ENCODE data around the gene UGT2A3. TPM values are rescaled to one million over a fixed set of nuclear protein-coding genes. Genes with fewer than 3 reads are reported as not detected.

UGT2A3 gene
- total RNA-seq, result not detected

DNA sequence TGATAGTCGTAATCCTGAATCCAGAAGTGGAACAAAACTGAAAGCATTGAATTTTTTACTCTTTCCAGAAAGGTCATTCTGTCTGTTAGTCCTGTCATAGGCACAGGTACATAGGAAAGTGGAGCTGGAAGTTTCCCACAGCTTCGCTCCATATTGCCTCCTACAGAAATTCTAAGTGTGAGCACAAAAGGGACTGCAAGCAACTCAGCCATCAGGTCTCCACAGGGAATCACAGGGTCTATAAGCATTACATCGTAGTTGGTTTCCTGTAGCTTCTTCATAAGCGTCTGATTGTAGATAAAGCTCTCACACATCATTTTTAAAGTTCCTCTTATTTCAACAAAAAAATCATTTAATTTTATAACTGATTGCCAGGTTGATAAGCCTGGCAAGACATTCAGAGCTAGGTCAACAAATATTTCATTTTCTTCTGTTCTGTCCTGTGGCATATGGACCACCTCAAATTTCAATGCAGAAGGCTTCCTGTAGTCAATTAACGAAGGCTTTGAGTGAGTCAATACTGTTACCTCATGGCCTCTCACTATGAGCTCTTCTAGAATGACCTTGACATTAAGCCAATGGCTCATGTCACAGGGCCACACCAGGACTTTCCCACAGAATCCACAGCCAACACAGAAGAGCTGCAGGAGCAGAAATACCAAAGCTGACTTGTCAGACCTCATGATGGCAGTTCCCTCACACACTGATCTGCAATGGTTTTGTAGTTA is at the start of gene UGT2A3:
UGT2A3 (minus strand) TSS at position 727 of the 728 bp plus-strand sequence; CDS start at position 683, 44 bp downstream.
- Histone ChIP-seq H3K4me1 (no peaks in the 10 kb centered on the region), H3K4me3 (no peak within 1 kb of the TSS), H3K27ac (no peak within 1 kb of the TSS), H3K36me3 (no peaks in the 10 kb centered on the region), H3K9me3 (no peaks in the 10 kb centered on the region), H3K27me3 (no peaks in the 10 kb centered on the region)
- intact Hi-C loops (cut with DNase I), result no loop called here
- TF ChIP-seq, protein P1, sequence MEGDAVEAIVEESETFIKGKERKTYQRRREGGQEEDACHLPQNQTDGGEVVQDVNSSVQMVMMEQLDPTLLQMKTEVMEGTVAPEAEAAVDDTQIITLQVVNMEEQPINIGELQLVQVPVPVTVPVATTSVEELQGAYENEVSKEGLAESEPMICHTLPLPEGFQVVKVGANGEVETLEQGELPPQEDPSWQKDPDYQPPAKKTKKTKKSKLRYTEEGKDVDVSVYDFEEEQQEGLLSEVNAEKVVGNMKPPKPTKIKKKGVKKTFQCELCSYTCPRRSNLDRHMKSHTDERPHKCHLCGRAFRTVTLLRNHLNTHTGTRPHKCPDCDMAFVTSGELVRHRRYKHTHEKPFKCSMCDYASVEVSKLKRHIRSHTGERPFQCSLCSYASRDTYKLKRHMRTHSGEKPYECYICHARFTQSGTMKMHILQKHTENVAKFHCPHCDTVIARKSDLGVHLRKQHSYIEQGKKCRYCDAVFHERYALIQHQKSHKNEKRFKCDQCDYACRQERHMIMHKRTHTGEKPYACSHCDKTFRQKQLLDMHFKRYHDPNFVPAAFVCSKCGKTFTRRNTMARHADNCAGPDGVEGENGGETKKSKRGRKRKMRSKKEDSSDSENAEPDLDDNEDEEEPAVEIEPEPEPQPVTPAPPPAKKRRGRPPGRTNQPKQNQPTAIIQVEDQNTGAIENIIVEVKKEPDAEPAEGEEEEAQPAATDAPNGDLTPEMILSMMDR (IDR thresholded peaks at IDR 0.05), result no peak
- no peak for DNase-seq (ENCODE audit: low spot score in 2 of 2)

DNA sequence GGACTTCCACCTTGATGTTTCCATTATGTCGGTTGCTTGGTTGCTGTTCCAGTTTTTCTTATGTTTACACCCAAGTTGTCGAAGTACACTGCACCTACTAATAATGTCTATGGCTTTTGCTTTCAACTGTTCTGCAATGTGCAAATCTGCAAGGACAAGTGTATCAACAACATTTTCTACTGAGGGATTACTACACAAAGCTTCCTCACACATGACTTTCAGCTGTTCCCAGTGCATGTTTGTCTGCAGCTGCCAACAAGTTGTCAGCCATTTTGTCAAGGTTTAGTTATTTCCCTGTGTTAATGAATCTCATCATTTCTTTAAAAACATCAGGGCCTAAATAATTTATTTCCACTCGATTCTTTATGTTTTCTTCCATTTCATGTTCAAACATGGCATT is 45.4 kb upstream of the UGT2A3 start:
- Histone ChIP-seq H3K36me3 (no peaks in the 10 kb centered on the region), H3K4me3 (no peak overlapping the region), H3K27me3 (no peaks in the 10 kb centered on the region), H3K9me3 (no peaks in the 10 kb centered on the region), H3K4me1 (no peaks in the 10 kb centered on the region), H3K27ac (no peak overlapping the region)
- intact Hi-C loops (cut with DNase I), result no loop called here
- DNase-seq (ENCODE audit: low spot score in 2 of 2), result no peak
- TF ChIP-seq, protein P1 (IDR thresholded peaks at IDR 0.05), result no peak

DNA sequence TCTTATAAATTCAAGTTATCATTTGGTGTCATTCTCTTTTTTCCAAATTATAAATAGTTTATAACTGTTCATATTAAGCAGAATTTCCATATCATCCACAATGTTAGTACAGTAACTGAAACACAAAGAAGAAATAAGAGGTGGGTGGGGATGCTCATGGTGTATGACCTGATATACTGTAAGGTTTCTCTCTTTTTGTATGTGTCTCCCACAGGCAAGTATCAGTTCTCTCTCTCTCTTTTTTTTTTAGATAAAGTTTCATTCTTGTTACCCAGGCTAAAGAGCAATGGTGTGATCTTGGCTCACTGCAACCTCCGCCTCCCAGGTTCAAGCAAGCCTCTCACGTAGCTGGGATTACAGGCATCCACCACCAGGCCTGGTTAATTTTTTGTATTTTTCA is 43.7 kb upstream of the UGT2A3 start:
- TF ChIP-seq, protein P1 (IDR thresholded peaks at IDR 0.05), result no peak
- intact Hi-C loops (cut with DNase I), result no loop called here
- H3K27ac ChIP-seq, result no peak overlapping the region

DNA sequence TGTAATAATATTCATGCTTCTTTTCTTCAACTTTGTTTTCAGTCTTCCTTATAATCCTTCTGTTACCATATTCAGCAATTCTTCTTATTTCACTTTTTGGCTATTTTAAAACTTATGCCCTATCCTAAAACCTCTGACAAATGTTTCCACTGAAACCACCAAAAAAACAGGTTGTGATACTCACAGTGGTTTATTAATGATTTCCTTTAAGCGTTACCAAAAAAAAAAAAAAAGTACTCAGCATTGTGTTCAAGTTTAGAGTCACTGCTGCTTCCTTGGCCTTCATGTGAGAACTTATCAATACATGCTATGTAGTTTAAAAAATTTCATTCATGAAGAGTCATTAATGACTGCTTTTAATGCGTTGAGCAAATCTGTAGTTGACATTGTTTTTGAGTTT is 35.4 kb upstream of the UGT2A3 start:
- TF ChIP-seq, protein P1 (IDR thresholded peaks at IDR 0.05), result no peak
- no peak for DNase-seq (ENCODE audit: low spot score in 2 of 2)
- no peak overlapping the region for H3K27ac ChIP-seq
- H3K36me3 ChIP-seq, result no peaks in the 10 kb centered on the region
- intact Hi-C loops (cut with DNase I), result no loop called here
- no peak overlapping the region for H3K4me3 ChIP-seq
- no peaks in the 10 kb centered on the region for H3K9me3 ChIP-seq
- H3K27me3 ChIP-seq, result no peaks in the 10 kb centered on the region
- H3K4me1 ChIP-seq, result no peaks in the 10 kb centered on the region

More for the DNA sequence above, 43.7 kb upstream of the UGT2A3 start:
- no peaks in the 10 kb centered on the region for H3K27me3 ChIP-seq
- DNase-seq (ENCODE audit: low spot score in 2 of 2), result no peak
- H3K4me3 ChIP-seq, result no peak overlapping the region
- no peaks in the 10 kb centered on the region for H3K9me3 ChIP-seq
- H3K36me3 ChIP-seq, result no peaks in the 10 kb centered on the region
- no peaks in the 10 kb centered on the region for H3K4me1 ChIP-seq

DNA sequence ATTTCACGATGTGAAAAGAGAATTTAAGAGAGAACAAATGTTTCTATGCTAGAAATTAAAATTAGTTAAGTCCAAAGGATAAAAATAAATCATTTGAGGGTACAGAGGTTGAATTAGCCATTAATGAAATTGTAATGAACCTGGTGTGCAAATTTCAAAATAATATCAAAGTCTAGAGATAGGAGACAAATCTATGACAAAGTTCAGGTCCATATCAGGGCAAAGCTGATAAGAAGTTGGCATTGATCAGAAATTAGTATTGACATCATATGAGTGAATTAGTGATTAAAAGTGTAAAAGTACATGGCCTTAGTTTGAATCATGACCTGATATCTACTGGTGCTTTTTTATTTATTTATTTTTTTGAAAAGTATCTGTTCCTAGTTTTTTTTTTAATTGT is 33.8 kb upstream of the UGT2A3 start:
- no peaks in the 10 kb centered on the region for H3K27me3 ChIP-seq
- intact Hi-C loops (cut with DNase I), result no loop called here
- H3K4me1 ChIP-seq, result no peaks in the 10 kb centered on the region
- DNase-seq (ENCODE audit: low spot score in 2 of 2), result no peak
- H3K4me3 ChIP-seq, result no peak overlapping the region
- H3K27ac ChIP-seq, result no peak overlapping the region
- H3K36me3 ChIP-seq, result no peaks in the 10 kb centered on the region
- no peaks in the 10 kb centered on the region for H3K9me3 ChIP-seq
- TF ChIP-seq, protein P1 (IDR thresholded peaks at IDR 0.05), result no peak

Data from ascending aorta (tissue), 2 donors.